A673 (cell line): ENCODE data around the gene KCNG2. TPM values are rescaled to one million over a fixed set of nuclear protein-coding genes. Genes with fewer than 3 reads are reported as not detected.

Experiments
- BruUV-seq: library from RNA; stranded (reverse); fragments of 400-500 nt; replicated peaks from 2 replicates; lab custom pipeline; 2021; lab: Mats Ljungman, UMichigan
- CTCF ChIA-PET: fragments of 300-600 bp; sonication (Branson Sonifier 250); formaldehyde crosslinking; loops from one replicate; lab custom pipeline; 2022; ENCODE audit warnings: antibody characterized with exemption; lab: Charles Lee
- POLR2A ChIA-PET: fragments of 300-600 bp; sonication (Branson Sonifier 250); formaldehyde crosslinking; loops from one replicate; lab custom pipeline; 2022; ENCODE audit warnings: antibody characterized with exemption; ENCODE audit not compliant: low non-redundant PET; lab: Charles Lee
- DNase-seq: peaks from one replicate; pipeline ENCODE4 v3.0.0-alpha.2; 2015; ENCODE audit warnings: low spot score
- H3K27ac ChIP-seq: fragments of 200-600 bp; sonication (generic); 2 replicates; pipeline ENCODE4 v1.5.1; 2016; ENCODE audit warnings: mixed run types, low read depth, mild to moderate bottlenecking, mixed read lengths, antibody characterized with exemption, low read length; ENCODE audit not compliant: poor library complexity, severe bottlenecking
- H3K27me3 ChIP-seq: fragments of 200-600 bp; sonication (generic); replicated peaks from 2 replicates; pipeline ENCODE4 v1.6.1; 2017; ENCODE audit warnings: mixed run types, low read depth, mild to moderate bottlenecking, mixed read lengths, antibody characterized with exemption, low read length; ENCODE audit not compliant: insufficient read depth, poor library complexity
- H3K36me3 ChIP-seq: fragments of 200-600 bp; sonication (generic); 2 replicates; pipeline ENCODE4 v1.6.1; 2016; ENCODE audit warnings: mixed run types, mild to moderate bottlenecking, mixed read lengths, antibody characterized with exemption, low read length; ENCODE audit not compliant: insufficient read depth, poor library complexity, severe bottlenecking
- H3K4me1 ChIP-seq: fragments of 200-600 bp; sonication (generic); 2 replicates; pipeline ENCODE4 v1.6.1; 2017; ENCODE audit warnings: mixed run types, mild to moderate bottlenecking, mixed read lengths, antibody characterized with exemption, low read length; ENCODE audit not compliant: insufficient read depth, poor library complexity, severe bottlenecking
- H3K4me3 ChIP-seq: fragments of 200-600 bp; sonication (generic); 2 replicates; pipeline ENCODE4 v1.5.1; 2016; ENCODE audit warnings: low read depth, mixed run types, mild to moderate bottlenecking, mixed read lengths, low read length; ENCODE audit not compliant: poor library complexity, severe bottlenecking
- H3K9me3 ChIP-seq: fragments of 200-600 bp; sonication (generic); 2 replicates; pipeline ENCODE4 v1.6.1; 2016; ENCODE audit warnings: mixed run types, low read depth, mild to moderate bottlenecking, mixed read lengths, antibody characterized with exemption, low read length; ENCODE audit not compliant: poor library complexity, severe bottlenecking
- CTCF ChIP-seq: fragments of 300-800, 200-600 bp; sonication (generic); conservative IDR thresholded peaks from 2 replicates; pipeline ENCODE4 v1.5.1; 2017; ENCODE audit warnings: low read depth, mild to moderate bottlenecking, antibody characterized with exemption, low read length, moderate library complexity, mixed read lengths
- EZH2 ChIP-seq: fragments of 200-600 bp; sonication (generic); IDR thresholded peaks from 2 replicates; pipeline ENCODE4 v1.6.1; 2017; ENCODE audit warnings: borderline replicate concordance, low read depth, mild to moderate bottlenecking, mixed read lengths, antibody characterized with exemption, low read length; ENCODE audit not compliant: poor library complexity, severe bottlenecking
- intact Hi-C: fragments of 100-400 bp; cut with micrococcal nuclease; formaldehyde crosslinking; loops from one replicate; pipeline ENCODE4 v1.10.0; 2022; ENCODE audit not compliant: unreplicated experiment
- total RNA-seq: library from RNA; stranded (reverse); gene quantifications from 2 replicates; pipeline ENCODE4 v1.2.3, GENCODE V29; 2021

The KCNG2 gene
- total RNA-seq, 1 experiment from 2014 or later = not detected

DNA sequence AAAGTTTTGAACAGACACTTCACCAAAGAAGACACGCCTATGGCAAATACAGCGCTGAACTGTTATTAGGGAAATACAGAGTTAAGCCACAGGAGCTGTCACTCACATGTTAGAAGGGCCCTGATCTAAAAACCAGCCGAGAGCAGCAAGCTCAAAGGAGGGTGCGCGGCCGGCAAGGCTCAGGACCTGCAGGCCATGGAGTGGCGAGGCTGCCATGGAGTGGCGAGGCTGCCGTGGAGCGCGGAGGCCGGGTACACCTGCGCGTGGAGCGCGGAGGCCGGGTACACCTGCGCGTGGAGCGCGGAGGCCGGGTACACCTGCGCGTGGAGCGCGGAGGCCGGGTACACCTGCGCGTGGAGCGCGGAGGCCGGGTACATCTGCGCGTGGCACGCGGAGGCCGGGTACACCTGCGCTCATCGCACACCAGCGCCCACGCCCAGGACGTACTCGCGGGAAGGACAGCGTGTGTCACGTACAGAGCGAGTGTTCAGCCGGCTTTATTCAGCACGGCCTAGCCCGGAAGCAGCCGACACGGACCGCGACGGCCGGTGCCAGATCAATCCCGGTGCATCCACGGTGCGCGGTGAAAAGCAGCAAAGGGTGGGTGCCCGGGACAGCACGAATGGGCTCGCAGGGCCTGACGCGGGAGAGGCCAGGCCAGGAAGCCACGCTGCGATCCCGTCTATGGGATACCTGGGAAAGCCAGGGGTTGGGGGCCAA, 84.9 kb downstream of the KCNG2 start:
- H3K4me3 ChIP-seq = no peak overlapping the region
- BruUV-seq = no TSS peak
- intact Hi-C loops = no loop called here
- no peaks in the 10 kb centered on the region for H3K9me3 ChIP-seq
- H3K27ac ChIP-seq = no peak overlapping the region
- no peaks in the 10 kb centered on the region for H3K36me3 ChIP-seq
- POLR2A ChIA-PET = no interaction called here
- CTCF ChIA-PET = no interaction called here
- DNase-seq = no peak
- H3K4me1 ChIP-seq = no peaks in the 10 kb centered on the region
- H3K27me3 ChIP-seq = no peaks in the 10 kb centered on the region
- TF ChIP-seq EZH2 (no peak), CTCF (no peak)

DNA sequence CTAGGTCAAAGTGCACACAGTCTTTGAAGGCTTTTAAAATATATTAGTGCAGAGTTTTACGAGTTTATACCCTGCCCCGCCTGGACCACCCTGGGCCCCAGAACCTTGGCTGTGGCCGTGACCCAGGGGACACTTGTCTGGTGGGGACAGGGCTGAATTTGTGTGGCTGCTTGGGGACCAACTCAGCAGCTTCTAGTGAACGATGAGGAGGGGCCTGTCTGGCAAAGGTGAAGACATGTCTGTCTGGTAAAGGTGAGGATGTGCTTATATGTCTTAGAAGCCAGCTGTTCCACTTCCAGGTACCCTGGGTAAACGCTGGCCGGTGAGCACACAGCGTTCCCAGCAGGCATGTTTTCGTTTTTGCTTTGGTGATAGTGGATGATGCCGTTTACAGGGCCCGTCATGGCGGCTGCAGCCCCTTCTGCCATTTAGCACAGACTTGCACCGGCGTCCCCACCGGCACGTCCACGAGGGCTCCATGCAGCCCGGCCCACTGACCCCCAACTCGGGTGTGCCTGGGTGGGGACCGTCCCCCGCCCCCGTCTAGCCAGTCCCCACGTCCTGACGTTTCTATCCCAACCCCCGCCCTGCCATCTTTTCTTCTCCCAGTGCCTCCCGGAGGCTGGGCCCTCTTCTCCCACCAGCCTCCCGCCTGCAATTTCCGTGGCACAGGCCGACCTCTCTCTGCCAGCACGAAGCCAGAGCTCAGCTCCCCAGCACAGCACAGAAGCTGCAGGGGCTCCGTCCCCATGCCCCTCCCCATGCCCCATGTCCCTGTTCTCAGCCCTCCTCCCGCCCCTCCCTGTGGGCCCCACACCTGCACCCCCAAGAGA, 85.9 kb downstream of the KCNG2 start:
- ChIA-PET POLR2A (no interaction called here), CTCF (no interaction called here)
- Histone ChIP-seq H3K9me3 (peaks cover under 1% of the 10 kb centered on the region), H3K27ac (no peak overlapping the region), H3K4me3 (no peak overlapping the region), H3K4me1 (no peaks in the 10 kb centered on the region), H3K27me3 (no peaks in the 10 kb centered on the region), H3K36me3 (no peaks in the 10 kb centered on the region)
- DNase-seq = no peak
- no TSS peak for BruUV-seq
- intact Hi-C loops = no loop called here
- no peak for TF ChIP-seq EZH2
- TF ChIP-seq CTCF = no peak

- Histone ChIP-seq H3K4me3 (no peak overlapping the region), H3K4me1 (no peaks in the 10 kb centered on the region), H3K9me3 (peaks cover 8% of the 10 kb centered on the region), H3K27me3 (no peaks in the 10 kb centered on the region), H3K27ac (no peak overlapping the region), H3K36me3 (no peaks in the 10 kb centered on the region)
- no TSS peak for BruUV-seq
- intact Hi-C loops = no loop called here
- no peak for DNase-seq
- POLR2A ChIA-PET = no interaction called here
- TF ChIP-seq CTCF (no peak), EZH2 (no peak)
- CTCF ChIA-PET = interaction anchor here (0.6 kb wide), 1 partner anchor 508 kb away, joined by 3 read pairs; no protein-coding TSS in a partner anchor
Measured at GRCh38 chr18:79884294-79884962, 86.7 kb downstream of the KCNG2 start.
